ENCODE measurements around the gene TBL2.

- no peak for TF ChIP-seq CTCF (IDR thresholded peaks at IDR 0.05 in 4 of 5, conservative IDR thresholded peaks at IDR 0.05 in 1 of 5)
- no peak for TF ChIP-seq POLR2A (IDR thresholded peaks at IDR 0.05)
Measured at GRCh38 chr7:73624669-73625001, 46.3 kb upstream of the TBL2 start.
